ENCODE results near the gene NLN.

GRCh38 chr5:65774346-65774745 lies 52.3 kb downstream of the NLN start:
- TF ChIP-seq CTCF (IDR thresholded peaks at IDR 0.05): no peak
- no peak for TF ChIP-seq EZH2 (IDR thresholded peaks at IDR 0.05; ENCODE audit: borderline replicate concordance, insufficient read depth, low read depth, low read length, poor library complexity, severe bottlenecking)

All from B cell (primary cell).